DOHH2 (cell line): ENCODE results near the gene TGFBRAP1.

Experiments used
- CTCF ChIP-seq: fragments of 200-600 bp; sonication (generic); IDR thresholded peaks from one replicate; pipeline ENCODE4 v1.5.1; 2014; ENCODE audit warnings: antibody characterized with exemption, mild to moderate bottlenecking, low read depth, low read length; ENCODE audit not compliant: poor library complexity, severe bottlenecking
- EZH2phosphoT487 ChIP-seq: fragments of 200-600 bp; sonication (generic); IDR thresholded peaks from 2 replicates; pipeline ENCODE4 v1.6.1; 2017; ENCODE audit warnings: borderline replicate concordance, mild to moderate bottlenecking, antibody characterized with exemption, low read length, moderate library complexity, mixed read lengths

- TF ChIP-seq CTCF (no peak), EZH2phosphoT487 (no peak)
These were observed 98.3 kb downstream of the TGFBRAP1 start for GRCh38 chr2:105231232-105231619.
